HG02981 (cell line): ENCODE data around the gene KCNMB2.
"Not testable (repeated sequence)": the region's sequence is repeated elsewhere in the genome, so short reads cannot be mapped to it uniquely, and the experiment has no call there.

Source experiments
- ATAC-seq: cut with Tn5 transposase; IDR thresholded peaks from one replicate; pipeline ENCODE4 v1.9.1; 2021; ENCODE audit warnings: mild to moderate bottlenecking, moderate library complexity; ENCODE audit not compliant: unreplicated experiment

KCNMB2 gene

GRCh38 chr3:178518660-178519396, 17.4 kb upstream of the KCNMB2 start:
- peak; percentile 77 for ATAC-seq

GRCh38 chr3:178519701-178520100, 16.5 kb upstream of the KCNMB2 start:
- no peak for ATAC-seq

- no peak for ATAC-seq
Observed at GRCh38 chr3:178520451-178520850, 15.8 kb upstream of the KCNMB2 start.

- ATAC-seq = no peak
Observed at GRCh38 chr3:178522200-178523052, 13.8 kb upstream of the KCNMB2 start.

GRCh38 chr3:178525251-178525650, 11.0 kb upstream of the KCNMB2 start:
- ATAC-seq = no peak

- ATAC-seq = no peak
Observed at GRCh38 chr3:178526291-178526690, 9.9 kb upstream of the KCNMB2 start.

- ATAC-seq = no peak
Observed at GRCh38 chr3:178527981-178528380, 8.3 kb upstream of the KCNMB2 start.

- ATAC-seq = no peak
Observed at GRCh38 chr3:178529606-178530225, 6.5 kb upstream of the KCNMB2 start.

GRCh38 chr3:178532476-178532875, 3.8 kb upstream of the KCNMB2 start:
- no peak for ATAC-seq

- ATAC-seq = no peak
Observed at GRCh38 chr3:178537122-178537705, 978 bp downstream of the KCNMB2 start.

- ATAC-seq = no peak
Observed at GRCh38 chr3:178538056-178538455, 1.8 kb downstream of the KCNMB2 start.

GRCh38 chr3:178540184-178540583, 3.9 kb downstream of the KCNMB2 start:
- no peak for ATAC-seq

- no peak for ATAC-seq
Observed at GRCh38 chr3:178545337-178545736, 9.1 kb downstream of the KCNMB2 start.

- ATAC-seq = no peak
Observed at GRCh38 chr3:178546079-178546478, 9.8 kb downstream of the KCNMB2 start.

- not testable (repeated sequence) for ATAC-seq
Observed at GRCh38 chr3:178549426-178549825, 13.2 kb downstream of the KCNMB2 start.

- ATAC-seq = no peak
Observed at GRCh38 chr3:178551916-178552321, 15.7 kb downstream of the KCNMB2 start.

- ATAC-seq = no peak
Observed at GRCh38 chr3:178558637-178559036, 22.4 kb downstream of the KCNMB2 start.

- ATAC-seq = no peak
Observed at GRCh38 chr3:178560759-178561158, 24.5 kb downstream of the KCNMB2 start.

- no peak for ATAC-seq
Observed at GRCh38 chr3:178561239-178561638, 25.0 kb downstream of the KCNMB2 start.

- no peak for ATAC-seq
Observed at GRCh38 chr3:178562143-178562946, 26.1 kb downstream of the KCNMB2 start.

- ATAC-seq = no peak
Observed at GRCh38 chr3:178562947-178563232, 26.7 kb downstream of the KCNMB2 start.
